ENCODE results near the gene HAUS5.
"Not testable (repeated sequence)": the region's sequence is repeated elsewhere in the genome, so short reads cannot be mapped to it uniquely, and the experiment has no call there.

HAUS5 gene

GRCh38 chr19:35639321-35639639 lies 26.7 kb downstream of the HAUS5 start:
- Histone ChIP-seq H3K4me3 (no peak overlapping the region), H3K27ac (no peak overlapping the region)

GRCh38 chr19:35639863-35640262 lies 27.3 kb downstream of the HAUS5 start:
- Histone ChIP-seq H3K4me3 (no peak overlapping the region), H3K27ac (no peak overlapping the region)

DNA sequence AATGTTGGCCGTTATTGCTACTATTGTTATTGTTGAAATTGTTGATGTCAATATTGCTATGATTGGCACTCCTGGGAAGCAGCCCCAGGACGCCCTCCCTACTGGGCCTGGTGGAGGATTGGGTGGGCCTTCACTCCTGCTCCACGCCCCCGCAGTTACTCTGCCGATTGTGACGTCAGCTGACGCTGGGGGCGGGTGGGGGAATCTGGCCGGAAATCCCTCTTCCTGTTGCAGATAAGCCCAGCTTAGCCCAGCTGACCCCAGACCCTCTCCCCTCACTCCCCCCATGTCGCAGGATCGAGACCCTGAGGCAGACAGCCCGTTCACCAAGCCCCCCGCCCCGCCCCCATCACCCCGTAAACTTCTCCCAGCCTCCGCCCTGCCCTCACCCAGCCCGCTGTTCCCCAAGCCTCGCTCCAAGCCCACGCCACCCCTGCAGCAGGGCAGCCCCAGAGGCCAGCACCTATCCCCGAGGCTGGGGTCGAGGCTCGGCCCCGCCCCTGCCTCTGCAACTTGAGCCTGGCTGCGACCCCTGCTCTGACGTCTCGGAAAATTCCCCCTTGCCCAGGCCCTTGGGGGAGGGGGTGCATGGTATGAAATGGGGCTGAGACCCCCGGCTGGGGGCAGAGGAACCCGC lies 29.1 kb downstream of the HAUS5 start, which contains the start of gene ETV2:
ETV2 (plus strand) TSS at position 231 of the 637 bp plus-strand sequence. CDS start 716 bp downstream, outside the sequence.
- Histone ChIP-seq H3K4me3 (no peak within 1 kb of the TSS), H3K27ac (peak within 1 kb of the TSS in 4 of 21 experiments; percentile 17 to 80 (median 32))

- no peak overlapping the region for H3K4me3 ChIP-seq
These were observed 29.8 kb downstream of the HAUS5 start for GRCh38 chr19:35642312-35642711.

GRCh38 chr19:35642798-35643254 lies 30.3 kb downstream of the HAUS5 start:
- Histone ChIP-seq H3K4me3 (peak overlapping the region; percentile 35 to 72 (median 51)), H3K27ac (peak overlapping the region; percentile 2 to 87 (median 75))

More at GRCh38 chr19:35642312-35642711, 29.8 kb downstream of the HAUS5 start:
- H3K27ac ChIP-seq = peak overlapping the region in 2 of 21 experiments; percentile 31 to 80

- Histone ChIP-seq H3K4me3 (peak overlapping the region; percentile 35 to 72 (median 51)), H3K27ac (peak overlapping the region; percentile 2 to 87 (median 75))
These were observed 31.0 kb downstream of the HAUS5 start for GRCh38 chr19:35643255-35644205.

DNA sequence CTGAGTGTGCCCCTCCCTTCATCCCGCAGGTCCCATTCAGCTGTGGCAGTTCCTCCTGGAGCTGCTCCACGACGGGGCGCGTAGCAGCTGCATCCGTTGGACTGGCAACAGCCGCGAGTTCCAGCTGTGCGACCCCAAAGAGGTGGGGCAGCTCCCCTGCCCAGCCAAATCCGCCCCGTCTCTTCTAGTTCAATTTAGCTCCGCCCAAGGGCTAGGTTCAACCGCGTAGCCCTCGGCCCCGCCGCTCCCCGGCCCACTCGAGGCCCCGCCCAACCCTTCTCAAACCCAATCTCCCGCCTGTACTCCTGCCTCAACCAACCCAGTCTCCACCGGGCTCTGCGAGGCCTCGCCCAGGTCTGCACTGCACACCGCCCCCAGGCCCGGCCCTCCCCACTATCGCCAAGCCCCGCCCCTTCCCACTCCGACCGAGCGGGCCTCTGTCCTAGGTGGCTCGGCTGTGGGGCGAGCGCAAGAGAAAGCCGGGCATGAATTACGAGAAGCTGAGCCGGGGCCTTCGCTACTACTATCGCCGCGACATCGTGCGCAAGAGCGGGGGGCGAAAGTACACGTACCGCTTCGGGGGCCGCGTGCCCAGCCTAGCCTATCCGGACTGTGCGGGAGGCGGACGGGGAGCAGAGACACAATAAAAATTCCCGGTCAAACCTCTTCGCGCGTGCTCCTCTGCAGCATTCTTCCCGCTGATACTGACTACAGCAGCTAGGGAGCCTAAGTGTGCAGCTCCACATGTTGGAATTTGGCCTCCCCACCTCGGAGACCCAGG lies 31.9 kb downstream of the HAUS5 start:
- H3K4me3 ChIP-seq = peak overlapping the region; percentile 35 to 72 (median 51)

DNA sequence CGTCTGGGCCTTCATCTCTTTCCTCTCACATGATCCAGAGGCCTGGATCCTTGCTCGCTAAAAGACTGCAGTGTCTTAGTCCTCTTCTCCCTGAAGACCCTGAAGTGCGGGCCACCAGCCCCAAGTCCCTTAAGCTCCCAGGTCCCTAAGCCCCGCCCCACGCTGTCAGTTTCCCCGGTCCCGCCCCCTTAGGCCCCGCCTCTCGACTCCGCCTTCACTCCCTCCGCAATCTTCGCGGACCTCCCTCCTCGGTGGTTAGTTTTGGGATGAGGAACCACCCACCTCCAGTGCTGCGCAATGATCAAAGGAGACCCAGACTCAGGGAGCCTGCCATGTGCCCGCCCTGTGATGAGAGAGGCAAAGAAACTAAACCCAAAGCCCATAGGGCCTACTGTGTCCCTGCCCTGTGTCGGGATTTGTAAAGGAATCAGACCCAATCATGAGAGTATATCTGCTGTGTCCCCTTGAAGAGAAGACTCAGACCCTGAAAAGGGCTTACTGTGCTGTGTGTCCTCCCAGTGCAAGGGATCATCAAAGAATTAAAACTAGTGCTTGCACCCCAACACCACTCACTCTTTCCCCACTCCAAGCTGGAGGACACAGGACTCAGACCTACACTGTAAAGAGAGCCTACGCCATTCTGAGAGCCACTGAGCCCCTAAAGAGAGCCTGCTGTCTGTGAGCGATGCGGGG lies 32.6 kb downstream of the HAUS5 start:
- H3K27ac ChIP-seq = peak overlapping the region in 19 of 21 experiments; percentile 18 to 87 (median 75)
- H3K4me3 ChIP-seq = peak overlapping the region; percentile 35 to 72 (median 51)

More for the DNA sequence above, 31.9 kb downstream of the HAUS5 start:
- H3K27ac ChIP-seq = peak overlapping the region; percentile 43 to 87 (median 75)

DNA sequence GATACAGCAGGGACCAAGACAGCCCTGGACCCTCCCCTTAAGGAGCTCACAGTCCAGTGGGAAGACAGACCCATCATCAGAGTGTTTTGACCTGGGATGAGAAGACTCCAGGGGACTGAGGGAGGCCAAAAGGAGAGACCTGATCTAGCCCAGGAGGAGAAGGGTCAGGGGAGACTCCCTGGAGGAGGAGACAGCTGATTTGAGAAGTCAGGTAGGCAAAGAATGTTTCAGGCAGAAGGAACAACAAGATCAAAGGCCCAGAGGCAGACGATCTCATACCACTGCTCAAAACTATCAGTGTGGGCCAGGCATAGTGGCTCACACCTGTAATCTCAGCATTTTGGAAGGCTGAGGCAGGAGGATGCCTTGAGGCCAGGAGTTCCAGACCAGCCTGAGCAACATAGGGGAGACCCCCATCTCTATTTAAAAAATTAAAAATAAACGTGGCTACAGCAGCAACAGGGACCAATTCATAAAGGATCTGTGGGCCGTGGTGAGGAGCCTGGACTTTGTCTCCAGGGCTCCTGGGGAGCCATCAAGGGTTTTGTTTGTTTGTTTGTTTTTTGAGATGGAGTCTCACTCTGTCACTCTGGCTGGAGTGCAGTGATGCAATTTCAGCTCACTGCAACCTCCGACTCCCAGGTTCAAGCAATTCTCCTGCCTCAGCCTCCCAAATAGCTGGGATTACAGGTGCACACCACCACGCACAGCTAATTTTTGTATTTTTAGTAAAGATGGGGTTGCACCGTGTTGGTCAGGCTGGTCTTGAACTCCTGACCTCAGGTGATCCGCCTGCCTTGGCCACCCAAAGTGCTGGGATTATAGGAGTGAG lies 33.4 kb downstream of the HAUS5 start:
- H3K27ac ChIP-seq = peak overlapping the region in 4 of 21 experiments; percentile 62 to 82 (median 74)

DNA sequence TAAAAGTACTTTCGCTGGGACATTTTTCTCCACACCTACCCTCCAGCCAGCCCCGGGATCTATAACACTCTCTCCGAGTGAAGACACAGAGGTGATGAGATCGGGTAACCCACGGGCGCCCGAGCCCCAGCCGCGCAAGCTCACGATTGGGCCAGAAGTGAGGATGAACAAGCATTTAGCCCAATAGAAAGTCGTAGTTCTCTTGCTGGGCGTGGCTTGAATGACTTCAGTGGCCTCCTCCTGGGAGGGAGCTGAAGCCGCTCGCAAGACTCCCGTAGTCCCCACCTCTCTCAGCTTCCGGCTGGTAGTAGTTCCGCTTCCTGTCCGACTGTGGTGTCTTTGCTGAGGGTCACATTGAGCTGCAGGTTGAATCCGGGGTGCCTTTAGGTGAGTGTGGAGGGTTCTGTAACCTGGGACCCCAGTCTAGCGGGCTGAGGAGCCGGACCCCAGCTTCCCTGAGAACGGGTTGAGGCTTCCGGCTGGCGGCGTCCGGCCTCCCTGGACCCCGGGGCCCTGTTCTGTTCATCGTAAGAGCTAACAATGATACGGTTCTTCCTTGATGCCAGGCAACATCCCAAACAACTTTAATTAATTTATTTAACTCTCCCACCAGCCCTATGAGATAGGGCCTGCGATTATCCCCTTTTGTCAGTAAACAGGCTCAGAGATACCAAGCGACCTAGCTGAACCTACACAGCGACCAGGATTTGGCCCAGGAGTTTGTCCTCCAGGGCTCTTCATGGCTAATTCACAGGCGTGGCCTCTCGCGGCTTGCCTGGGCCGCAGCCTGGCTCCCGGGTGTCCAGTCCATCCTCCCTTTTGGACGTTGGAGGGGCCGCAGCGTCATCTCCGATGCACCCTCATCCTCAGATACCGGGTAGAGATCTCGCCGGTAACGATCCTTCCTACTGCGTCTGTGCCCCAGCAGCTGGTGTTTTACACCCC lies 35.8 kb downstream of the HAUS5 start, which contains the start of gene COX6B1:
COX6B1 (plus strand) TSS at position 307 of the 945 bp plus-strand sequence. CDS start 2,921 bp downstream, outside the sequence.
- Histone ChIP-seq H3K27ac (peak within 1 kb of the TSS; percentile 26 to 95 (median 87)), H3K4me3 (peak within 1 kb of the TSS; percentile 76 to 87 (median 85))

More for the DNA sequence above, 33.4 kb downstream of the HAUS5 start:
- H3K4me3 ChIP-seq = no peak overlapping the region

DNA sequence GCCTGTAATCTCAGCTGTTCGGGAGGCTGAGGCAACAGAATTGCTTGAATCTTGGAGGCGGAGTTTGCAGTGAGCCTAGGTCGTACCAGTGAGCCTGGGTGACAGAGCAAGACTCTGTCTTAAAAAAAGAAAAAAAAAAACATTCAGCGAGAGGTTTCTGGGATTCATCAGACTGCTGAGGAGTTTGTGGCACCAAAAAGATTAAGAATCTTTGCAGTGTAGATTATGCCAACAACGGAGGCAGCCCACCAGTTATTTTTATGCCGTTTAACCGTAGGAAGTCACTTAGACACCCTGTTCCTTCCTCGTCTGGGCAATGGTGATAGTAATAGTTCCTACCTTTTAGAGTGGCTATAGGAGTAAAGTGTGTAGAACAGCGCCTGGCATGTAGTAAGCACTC lies 38.0 kb downstream of the HAUS5 start:
- no peak overlapping the region for H3K27ac ChIP-seq
- H3K4me3 ChIP-seq = no peak overlapping the region

DNA sequence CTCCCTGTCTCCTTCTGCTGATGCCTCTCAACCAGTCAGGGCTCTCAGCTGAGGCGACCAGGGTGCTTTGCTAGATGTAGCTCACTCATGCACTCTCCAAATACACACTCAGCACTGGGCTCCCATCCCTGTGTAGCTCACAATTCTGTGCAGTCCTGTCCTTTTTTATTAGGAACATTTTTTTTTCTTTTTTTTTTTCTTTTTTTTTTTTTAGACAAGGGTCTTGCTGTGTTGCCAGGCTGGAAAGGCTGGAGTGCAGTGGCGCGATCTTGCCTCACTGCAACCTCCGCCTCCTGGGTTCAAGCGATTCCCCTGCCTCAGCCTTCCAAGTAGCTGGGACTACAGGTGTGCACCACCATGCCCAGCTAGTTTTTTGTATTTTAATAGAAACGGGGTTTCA lies 42.3 kb downstream of the HAUS5 start:
- H3K27ac ChIP-seq, H3K4me3 ChIP-seq: not testable (repeated sequence)

DNA sequence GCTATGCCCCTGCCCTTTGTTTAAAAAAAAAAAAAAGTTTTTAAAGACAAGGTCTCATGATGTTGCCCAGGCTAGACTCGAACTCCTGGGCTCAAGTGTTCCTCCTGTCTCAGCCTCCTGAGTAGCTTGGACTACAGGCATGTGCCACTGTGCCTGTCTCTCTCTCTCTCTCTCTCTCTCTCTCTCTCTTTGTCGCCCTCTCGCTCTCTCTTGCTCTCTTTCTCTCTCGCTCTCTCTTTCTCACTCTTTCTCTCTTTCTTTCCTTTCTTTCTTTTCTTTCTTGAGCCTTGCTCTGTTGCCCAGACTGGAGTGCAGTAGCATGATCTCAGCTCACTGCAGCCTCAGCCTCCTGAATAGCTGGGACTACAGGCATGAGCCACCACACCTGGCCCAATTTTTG lies 43.1 kb downstream of the HAUS5 start:
- no peak overlapping the region for H3K4me3 ChIP-seq

GRCh38 chr19:35656700-35657099 lies 44.2 kb downstream of the HAUS5 start:
- Histone ChIP-seq H3K4me3 (no peak overlapping the region), H3K27ac (no peak overlapping the region)

More for the DNA sequence above, 43.1 kb downstream of the HAUS5 start:
- H3K27ac ChIP-seq = no peak overlapping the region

DNA sequence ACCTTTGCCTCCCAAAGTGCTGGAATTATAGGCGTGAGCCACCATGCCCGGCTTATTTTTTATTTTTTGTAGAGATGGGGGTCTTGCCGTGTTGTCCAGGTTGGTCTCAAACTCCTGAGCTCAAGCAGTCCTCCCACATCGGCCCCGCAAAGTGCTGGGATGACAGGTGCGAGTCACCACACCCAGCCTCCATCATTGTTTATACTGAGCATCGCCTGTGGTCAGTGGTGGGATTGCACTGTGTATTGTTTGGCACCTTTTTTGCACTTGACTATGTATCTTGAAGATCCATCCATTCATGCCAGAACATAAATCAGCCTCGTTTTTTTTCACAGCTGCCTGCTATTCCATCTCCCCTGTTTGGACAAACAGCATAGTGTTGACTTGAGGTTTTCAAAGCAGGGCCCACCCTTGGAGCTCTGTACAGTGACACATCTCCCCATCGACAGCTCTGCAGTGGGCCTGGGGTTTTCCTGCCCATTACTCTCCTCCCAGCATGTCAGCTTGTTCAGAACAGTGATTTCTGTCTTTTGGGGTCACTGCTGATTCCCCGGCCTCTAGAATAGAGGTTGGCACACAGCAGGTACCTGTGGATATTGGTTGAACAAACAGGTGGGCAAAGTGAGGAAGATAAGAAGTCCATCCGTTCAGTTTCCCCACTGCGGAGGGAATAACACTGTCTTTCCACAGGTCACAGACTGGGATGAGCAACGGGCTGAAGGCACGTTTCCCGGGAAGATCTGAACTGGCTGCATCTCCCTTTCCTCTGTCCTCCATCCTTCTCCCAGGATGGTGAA lies 45.6 kb downstream of the HAUS5 start:
- H3K27ac ChIP-seq = no peak overlapping the region

DNA sequence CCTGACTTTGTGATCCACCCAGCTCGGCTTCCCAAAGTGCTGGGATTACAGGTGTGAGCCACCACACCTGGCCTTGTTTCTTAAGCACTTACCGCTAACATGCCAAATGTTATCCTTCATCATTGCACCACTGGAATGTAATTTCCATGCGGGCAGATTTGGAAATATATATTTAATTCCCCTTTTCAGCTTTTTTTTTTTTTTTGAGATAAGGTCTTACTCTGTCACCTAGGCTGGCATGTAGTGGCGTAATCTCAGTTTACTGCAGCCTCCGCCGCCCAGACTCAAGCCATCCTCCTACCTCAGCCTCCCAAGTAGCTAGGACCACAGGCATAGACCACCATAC lies 49.4 kb downstream of the HAUS5 start:
- no peak overlapping the region for H3K4me3 ChIP-seq
- H3K27ac ChIP-seq = no peak overlapping the region

More for the DNA sequence above, 45.6 kb downstream of the HAUS5 start:
- H3K4me3 ChIP-seq = no peak overlapping the region

All from skin epidermis (tissue), 12 donors.